ENCODE measurements around the gene GPS1.
A peak's percentile ranks its signal among the peaks of the same experiment; 100 is the strongest.

Gene GPS1

DNA sequence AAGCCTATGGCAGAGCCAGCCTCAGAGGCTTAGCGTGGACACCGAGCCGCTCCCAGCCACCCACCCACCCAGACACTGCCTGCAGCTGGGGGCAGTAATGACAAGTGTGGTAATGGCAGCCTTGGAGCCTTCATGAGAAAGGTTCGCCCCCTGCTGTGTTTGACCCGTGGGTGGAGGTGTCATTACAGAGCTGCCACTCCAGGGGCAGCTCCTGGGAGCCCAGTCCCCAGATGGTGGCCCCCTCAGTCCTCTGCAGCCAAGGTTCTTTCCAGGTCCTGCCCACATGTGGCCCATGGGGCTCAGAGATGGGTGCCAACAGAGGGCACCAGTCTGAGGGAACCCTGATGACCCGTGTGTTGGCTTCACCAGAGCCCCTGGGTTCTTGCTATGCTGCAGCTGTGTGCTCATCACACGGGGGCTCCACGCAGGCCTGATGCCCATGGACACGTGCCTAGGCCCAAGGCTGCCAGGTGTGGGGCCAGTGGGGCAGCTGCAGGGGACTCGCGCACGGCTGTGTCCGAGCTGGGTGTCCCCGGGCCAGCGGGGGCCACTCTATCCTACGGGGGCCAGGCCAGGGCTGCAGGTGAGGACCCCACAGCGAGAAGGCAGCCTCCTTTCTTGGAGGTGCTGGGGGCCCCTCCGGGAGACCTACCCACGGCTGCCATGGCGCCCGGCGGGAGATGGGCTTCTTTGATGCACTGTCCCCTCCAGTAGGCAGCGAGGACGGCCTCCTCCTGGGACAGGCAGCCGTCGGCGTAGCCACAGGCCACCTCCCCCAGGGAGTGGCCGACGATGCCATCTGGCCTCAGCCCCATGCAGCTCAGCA, 38.2 kb downstream of the GPS1 start:
- no peak for DNase-seq (ENCODE audit: low read depth, low spot score)

DNA sequence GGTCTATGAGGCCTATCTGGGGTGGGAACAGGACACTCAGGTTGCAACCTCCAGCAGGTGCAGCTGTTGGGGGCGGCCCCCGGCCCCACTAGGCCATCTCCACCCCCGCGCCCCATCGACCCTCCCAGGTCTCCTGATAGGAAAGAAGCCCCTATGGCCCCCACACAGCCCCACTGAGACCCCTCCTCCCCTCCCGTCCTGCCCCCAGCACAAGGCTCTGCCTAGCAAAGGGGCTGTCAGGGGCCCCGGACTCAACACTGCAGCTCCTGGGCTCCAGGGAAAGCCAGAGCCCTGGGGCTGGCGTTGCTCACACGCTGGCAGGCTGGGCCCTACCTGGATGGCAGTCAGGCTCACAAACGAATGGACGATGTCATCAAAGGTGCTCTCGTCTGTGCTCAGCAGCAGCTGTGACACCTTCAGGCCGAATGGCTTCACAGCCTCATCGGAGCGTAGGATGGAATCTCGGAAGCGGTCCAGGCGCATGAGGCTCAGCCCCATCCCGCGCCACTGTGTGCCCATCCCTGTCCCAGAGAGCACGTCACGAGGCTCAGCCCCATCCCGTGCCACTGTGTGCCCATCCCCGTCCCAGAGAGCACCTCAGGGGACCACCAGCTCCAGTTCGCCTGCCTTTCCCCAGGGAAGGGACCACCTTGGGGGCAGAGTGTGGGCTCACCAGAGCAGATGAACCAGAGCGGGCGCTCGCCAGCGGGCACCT, 39.0 kb downstream of the GPS1 start:
- DNase-seq (ENCODE audit: low read depth, low spot score), result no peak

DNA sequence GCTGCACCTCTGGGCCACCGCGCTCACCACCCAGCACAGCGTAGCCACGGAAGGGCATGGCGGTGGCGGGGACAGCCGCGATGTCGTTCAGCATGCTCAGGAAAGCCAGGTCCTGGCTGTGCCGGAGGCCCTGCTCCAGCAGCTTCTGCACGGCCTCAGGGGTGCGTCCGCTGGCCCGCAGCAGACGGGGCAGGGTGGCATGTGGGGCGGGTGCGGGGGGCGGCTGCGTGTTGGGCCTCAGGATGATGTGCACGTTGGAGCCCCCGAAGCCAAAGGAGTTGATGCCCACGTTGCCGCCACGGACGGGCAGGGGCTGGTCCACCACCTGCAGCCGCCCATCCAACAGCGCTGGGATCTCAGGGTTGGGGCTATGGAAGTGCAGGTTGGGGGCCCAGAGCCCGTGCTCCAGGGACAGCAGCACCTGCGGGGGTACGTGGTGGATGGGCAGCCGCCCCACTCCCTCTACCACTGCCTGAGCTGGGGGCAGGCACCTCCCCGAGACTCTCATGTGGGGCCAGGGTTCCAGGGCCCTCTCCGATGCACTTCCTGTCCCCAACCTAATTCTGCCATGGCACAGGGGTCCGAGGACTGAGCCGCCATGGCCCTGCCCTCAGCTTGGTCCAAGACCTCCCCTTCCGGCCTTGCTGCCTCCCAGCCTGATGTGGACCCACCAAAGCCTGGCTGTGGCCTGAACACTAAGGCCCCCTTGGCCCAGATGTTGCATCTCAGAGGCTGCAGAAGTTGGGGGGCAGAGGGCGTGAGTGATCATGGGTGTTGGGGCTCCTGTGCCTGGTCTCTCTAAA, 39.8 kb downstream of the GPS1 start:
- no peak for DNase-seq (ENCODE audit: low read depth, low spot score)

DNA sequence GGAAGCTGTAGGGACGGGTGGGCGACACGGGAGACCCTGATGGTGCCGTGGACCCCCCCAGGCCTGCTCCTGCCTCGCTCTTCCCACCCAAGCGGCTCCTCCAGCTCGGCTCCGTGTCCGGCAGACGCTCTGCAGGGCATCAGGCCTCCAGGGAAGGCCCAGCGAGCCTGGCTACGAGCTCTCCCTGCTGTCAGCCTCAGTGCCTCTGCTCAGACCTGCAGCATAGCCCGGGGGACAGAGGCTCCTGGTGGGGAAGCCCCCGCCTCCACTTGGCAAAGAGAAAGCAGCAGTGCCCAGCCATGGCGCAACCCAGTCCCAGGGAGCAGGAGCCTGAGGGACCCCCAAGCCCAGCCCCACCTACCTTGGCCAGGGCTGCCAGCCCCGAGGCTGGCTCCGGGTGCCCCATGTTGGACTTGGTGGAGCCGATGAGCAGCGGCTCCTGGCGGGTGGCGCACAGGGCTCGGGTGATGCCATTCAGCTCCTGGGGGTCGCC, 40.4 kb downstream of the GPS1 start:
- no peak for DNase-seq (ENCODE audit: low read depth, low spot score)

DNA sequence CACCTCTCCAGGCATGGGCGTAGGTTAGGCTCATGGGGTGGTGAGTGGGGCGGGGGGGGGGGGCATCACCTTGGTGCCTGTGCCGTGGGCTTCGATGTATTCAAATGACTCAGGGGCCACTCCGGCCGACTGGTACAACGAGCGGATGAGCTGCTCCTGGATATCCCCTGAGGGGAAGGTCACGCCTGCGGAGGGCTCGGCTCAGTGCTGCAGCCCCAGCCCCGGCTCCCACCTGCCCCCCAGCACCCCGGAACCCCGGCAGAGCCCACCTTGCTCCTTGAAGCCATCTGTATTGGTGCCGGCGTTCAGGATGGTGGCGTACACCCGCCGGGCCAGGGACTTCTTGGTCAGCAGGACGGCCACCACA, 40.9 kb downstream of the GPS1 start:
- DNase-seq (ENCODE audit: low read depth, low spot score), result no peak

DNA sequence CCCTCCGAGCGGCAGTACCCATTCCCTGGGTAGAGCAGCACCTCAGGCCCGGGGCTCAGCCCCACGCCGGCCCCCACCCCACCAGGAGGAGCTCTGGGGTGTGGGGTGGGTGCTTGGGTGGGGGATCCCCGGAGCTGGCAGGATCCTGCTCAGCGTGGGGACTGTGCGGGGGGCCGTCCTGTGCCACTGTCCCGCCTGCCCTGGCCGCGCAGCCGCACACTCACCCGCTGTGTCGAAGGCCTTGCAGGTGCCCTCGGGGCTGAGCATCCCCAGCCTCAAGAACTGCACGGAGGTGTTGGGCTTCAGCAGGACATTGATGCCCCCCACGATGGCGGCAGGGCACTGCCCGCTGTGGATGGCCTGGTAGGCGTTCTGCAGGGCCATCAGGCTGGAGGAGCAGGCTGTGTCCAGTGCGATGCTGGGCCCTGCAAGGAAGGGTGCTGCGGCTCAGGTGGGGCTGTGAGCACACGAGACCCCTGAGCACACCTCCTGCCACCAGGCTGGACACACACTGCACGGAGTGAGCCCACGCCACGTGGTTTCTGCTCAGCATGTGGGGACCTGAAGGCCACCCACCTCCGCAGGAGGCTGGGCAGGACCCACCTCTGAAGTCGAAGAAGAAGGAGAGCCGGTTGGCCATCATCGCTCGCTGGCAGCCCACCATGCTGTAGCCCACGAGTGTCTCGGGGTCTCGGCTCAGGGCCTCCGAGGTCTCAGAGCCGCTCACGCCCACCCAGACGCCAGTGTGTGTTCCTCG, 41.5 kb downstream of the GPS1 start:
- DNase-seq (ENCODE audit: low read depth, low spot score), result no peak

DNA sequence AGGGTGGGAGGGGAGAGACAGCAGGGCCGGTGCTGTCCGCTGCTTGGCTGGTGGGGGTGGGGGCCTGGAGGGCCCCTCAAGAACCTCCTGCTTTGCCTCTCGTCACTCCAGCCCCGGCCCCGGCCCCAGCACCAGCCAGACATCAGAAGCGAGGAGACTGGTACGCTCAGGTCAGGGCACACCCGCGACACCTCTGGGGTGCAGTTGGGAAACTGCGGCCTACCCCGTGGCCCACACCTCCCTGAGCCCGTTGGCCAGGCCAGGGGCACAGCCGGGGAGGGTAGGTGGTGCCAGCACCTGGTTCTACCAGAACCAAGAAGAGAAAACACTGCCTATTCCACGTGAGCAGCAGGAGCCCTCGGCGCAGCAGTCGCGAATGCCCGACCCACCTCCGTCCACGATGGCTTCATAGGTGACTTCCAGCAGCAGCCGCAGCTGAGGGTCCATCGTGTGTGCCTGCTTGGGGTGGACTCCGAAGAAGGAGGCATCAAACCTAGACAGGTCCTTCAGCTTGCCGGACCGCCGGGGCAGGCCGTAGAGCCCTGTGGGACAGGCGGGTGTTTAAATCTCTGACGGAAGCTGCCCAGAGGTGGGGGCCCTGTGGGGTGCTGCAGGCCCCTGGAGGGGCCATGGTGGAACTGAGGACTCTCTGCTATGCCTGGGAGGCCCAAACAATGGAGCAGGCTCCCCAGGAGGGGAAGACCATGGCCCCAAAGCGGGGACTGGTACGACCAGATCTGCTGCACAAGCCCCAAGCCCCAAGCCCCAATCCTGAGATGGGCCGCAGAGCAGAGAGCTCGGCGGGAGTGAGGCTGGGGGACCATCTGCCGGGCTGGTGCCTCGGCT, 43.5 kb downstream of the GPS1 start:
- no peak for DNase-seq (ENCODE audit: low read depth, low spot score)

DNA sequence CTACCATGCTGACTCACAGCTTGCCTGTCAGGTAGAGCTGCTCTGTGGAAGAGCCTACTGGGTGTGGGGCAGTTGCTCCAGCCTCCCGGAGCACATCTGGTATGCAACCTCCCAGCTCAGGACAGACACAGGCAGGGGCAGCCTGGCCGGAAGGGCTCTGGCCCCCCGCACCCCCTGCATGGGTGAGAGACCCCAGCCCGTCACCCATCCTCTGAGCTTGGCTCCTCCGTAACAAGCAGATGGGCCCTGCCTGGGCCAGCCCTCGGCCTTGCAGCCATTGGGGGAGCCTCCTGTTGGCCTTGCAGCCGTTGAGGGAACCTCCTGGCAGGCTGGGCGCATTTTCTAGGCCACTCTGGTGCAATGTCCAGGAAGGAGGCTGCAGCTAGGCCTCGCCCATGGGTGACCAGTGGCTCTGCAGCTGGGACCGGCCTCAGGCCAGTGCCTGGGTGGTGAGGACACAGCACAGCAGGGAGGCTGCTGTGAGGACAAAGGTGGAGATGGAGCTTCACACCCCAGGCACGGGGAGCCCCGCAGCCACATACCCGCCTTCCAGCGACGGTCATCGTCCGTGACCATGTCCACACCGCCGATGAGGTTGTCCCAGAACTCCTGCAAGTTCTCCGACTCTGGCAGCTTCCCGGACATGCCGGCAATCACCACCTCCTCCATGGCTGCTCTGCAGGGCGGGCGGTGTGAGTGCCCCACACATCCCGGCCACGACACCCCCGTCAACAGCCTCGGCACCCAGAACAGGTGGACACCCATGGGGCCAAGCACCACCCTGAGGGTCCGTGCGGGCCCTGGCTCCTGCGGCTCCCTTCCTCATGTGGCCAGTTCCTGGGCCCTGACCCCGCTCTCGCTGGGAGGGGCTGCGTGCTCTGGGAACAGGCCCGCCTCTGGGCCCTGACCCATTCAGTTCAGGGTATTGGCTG, 44.3 kb downstream of the GPS1 start:
- DNase-seq (ENCODE audit: low read depth, low spot score), result no peak

DNA sequence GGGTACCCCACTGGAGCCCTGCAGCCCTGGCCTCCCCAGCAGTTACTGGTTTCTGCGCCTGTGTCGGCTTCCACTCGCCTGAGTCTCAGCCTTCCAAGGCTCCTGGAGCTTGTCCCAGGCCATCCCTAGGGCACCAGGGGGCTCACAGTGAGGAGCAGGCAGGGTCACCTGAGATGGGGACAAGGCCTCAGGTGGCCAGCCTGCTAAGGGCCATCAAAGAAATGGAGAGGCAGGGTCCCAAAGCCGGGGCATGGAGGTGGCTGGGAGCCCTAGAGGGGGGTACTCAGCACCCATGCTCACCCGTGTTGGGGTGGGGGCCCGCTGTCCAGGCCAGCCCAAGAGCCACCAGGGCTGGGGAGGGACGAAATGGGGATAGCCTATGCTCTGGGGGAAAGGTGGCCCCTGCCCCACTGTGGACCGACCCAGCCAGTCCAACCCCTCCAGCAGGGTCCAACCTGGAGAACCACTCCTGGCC, 45.0 kb downstream of the GPS1 start:
- no peak for DNase-seq (ENCODE audit: low read depth, low spot score)

DNA sequence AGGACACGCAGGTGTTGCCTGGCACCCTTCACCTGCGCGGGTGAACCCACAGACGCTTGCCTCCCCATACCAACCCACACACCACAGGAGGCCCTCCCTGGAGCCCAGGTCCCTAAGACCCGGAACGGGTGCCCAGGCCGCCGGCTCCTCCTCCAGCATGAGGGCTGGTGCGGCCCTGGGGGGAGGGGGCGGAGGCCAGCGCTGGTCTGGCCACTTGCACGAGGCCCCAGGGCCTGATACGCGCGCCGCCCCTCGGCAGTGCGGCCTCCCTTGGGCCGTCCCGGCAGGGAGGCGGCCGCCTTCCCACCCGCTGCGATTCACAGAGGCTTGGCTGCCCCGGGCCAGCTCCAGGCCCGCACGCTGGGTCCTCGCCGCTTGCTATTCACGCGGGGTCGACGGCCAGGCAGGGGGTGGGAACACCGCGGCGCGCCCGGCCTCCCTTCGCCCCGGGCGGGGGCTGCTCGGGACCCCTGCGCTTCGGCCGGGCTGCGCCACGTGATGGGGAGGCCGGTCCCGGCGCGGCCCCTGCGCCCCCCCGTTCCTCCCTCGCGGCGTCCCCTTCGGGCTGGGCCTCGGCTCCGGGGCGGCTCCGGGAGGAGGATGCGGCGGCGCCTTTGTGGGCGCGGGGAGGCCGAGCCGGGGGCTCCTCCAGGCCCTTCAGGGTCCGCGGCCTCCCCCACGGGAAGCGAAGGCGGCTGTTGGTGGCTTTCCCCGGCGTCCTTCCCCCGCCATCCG, 45.7 kb downstream of the GPS1 start:
- no peak for DNase-seq (ENCODE audit: low read depth, low spot score)

DNA sequence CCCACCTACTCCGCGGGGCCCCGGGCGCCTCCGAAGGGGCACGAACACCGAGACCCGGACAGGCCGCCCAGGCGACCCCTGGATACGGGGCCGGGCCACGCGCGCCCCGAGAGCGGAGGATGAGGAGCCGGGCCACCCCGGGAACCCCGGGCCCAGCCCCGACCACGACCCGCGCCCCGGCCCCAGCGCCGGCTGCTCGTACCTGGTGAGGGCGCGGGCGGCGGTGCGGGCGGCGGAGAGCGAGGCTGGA, 46.1 kb downstream of the GPS1 start:
- DNase-seq (ENCODE audit: low read depth, low spot score), result no peak

DNA sequence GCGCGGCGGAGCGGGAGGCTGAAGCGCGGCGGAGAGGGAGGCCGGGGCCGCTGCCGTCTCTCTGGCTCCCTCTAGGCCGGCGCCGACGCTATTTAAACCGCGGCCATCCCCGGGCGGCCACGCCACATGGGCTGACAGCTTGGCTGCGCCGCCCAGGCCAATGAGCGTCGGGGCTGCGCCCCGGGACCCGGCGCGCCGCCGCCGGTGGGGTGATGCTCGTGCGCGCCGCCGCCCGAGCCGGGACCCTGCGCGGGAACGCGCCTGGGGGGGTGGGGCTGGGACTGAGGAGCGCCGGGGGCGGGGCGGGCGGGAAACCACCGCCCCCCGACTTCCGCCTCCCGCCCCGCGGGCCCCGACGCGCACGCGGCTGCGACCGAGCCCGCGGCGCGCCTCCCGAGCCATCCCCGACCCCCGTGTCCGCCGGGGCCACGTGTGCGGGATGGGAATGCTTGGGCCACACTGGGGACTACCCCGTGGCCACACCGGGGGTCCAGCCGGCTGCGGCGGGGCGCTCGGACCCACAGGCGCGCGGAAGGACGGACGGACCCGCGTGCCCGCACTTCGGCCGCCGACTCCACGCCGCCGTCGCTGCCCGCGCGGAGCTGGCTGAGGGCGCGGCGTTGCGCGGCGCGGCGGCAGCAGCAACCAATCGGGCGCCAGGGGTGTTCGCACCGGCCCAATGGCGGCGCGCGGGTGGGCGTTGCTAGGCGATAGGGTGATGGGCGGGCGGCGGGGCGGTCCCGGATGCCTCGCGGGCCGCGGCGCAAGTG, 46.7 kb downstream of the GPS1 start, which contains the start of gene FASN:
FASN (minus strand) TSS at position 68 of the 770 bp plus-strand sequence. CDS start 1,791 bp downstream, outside the sequence.
- peak; percentile 86 for DNase-seq (ENCODE audit: low read depth, low spot score)

DNA sequence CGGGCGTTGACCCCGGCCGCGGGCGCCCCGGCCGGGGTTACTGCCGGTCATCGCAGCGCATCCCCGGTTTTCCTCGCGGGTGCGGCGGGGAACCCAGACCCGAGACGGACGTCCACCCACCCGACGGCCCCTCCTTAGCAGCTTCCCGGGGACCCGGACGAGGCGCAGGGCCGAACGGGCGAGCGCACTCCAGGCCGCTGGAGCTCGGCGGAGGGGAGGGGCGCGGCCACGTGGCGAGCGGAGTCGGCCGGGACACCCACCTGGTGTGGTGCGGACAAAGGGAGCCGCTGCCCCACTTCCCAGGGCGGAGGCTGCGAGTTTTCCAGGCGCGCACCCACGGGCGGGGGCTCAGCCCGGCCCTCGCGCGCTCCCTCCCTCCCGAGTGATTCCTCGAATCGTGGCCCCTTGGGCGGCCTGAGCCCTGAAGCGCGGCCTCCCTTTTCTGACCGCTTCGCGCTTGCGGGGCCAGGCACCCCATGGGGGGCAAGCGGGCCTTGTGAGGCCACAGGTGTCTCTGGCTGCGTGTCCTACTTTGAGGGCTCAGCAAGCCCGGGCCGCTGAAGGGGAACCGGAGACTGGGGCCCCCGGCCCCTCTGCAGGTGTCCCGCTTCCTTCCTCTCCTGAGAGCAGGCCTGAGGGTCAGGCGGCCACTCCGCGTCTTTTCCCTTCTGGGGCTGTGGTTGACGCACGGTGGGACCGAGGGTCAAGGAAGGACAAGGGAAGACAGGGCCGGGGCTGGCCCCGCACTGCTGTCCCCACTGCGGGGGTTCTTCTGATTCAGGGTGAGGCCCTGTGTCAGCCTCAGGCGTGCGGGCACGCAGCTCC, 47.5 kb downstream of the GPS1 start:
- no peak for DNase-seq (ENCODE audit: low read depth, low spot score)

DNA sequence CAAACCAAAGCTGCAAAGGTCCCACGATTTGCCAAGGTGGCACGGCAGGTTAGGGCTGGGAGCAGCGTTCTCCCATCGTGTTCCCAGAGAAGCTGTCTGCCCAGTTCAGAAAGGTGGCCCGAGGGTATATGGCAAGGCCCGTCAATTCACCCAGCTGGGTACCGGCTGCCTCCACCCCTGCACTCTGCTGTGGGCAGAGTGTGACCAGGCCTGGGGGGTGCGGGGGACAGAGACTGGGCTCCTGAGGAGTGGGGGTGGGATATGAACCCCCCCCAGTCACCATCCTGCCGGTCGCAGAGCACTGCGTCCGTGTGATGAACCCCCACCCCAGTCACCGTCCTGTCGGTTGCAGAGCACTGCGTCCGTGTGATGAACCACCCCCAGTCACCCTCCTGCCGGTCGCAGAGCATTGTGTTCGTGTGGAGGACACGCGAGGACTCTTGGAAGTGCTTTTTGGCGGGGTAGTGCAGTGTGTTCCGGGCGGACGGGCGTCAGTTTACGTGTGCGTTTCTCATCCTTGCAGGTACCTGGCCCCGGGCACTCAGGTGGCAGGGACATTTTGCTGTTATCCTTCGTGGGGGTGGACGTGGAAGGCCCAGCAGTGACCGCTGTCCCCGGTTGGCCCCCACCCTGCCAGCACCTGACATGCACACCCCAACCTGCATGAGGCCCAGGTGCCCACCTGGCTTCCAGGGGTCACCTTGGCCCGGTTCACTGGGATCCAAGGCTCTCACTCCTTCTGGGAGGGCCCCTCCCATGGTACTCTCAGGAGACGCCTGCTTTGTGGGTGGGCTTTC, 49.0 kb downstream of the GPS1 start:
- no peak for DNase-seq (ENCODE audit: low read depth, low spot score)

DNA sequence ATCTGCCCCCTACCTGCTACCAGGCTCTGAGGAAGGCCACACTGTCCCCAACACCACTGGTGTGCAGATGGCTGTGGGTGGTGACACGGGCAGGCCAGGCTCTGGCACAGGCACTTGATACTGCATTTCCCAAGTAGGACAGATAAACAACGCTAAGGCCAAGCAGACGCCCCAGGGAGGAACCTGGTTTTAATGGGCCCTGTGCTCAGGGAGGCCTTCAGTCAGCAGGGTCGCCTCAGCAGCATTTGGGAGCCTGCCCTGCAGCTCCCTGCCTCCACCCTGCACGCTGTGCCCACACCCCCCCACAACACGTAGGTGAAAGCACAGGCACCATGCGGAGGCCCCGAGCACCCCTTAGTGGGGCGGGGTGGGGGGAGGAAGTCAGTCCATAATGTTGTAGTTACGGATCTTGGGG, 49.6 kb downstream of the GPS1 start:
- no peak for DNase-seq (ENCODE audit: low read depth, low spot score)

Measured in activated naive CD8-positive, alpha-beta T cell treated with anti-CD3 and anti-CD28 coated beads, Interleukin-2, amount 50 U/mL, for 16 hours (primary cell).